CD14-positive monocyte (primary cell): ENCODE results near the gene TMEM45B. TPM values are rescaled to one million over a fixed set of nuclear protein-coding genes. Genes with fewer than 3 reads are reported as not detected.
"Not testable (repeated sequence)": the region's sequence is repeated elsewhere in the genome, so short reads cannot be mapped to it uniquely, and the experiment has no call there.

Source experiments
- DNase-seq, 3 donors: peaks; one replicate each; pipeline ENCODE4 v3.0.0-alpha.2; 2011 to 2022
- H2AFZ ChIP-seq: 2 replicates; pipeline ENCODE4 v1.6.0; 2012; ENCODE audit warnings: mild to moderate bottlenecking, low read depth, low read length, inconsistent platforms; ENCODE audit not compliant: insufficient read depth, poor library complexity, severe bottlenecking
- H3K27ac ChIP-seq, 2 donors: 1 replicate in 1 of 2; 2 replicates in 1 of 2; pipeline ENCODE4 v1.5.1; 2012 to 2013; ENCODE audit warnings: low read length in 2 of 2, control low read depth in 1 of 2, inconsistent platforms in 1 of 2, low read depth in 1 of 2, mild to moderate bottlenecking in 1 of 2
- H3K27me3 ChIP-seq, 2 donors: one replicate each; pipeline versions ENCODE4 v1.6.0 to v1.6.1; 2011 to 2013; ENCODE audit warnings: low read length in 2 of 2; ENCODE audit not compliant: control insufficient read depth in 2 of 2, insufficient read depth in 2 of 2
- H3K36me3 ChIP-seq, 2 donors: replicated peaks in 1 of 2; 1 replicate in 1 of 2; 2 replicates in 1 of 2; pipeline versions ENCODE4 v1.5.1 to v1.6.1; 2012 to 2013; ENCODE audit warnings: low read length in 2 of 2, control low read depth in 1 of 2, inconsistent platforms in 1 of 2, mild to moderate bottlenecking in 1 of 2; ENCODE audit not compliant: insufficient read depth in 2 of 2, control insufficient read depth in 1 of 2
- H3K4me1 ChIP-seq, 2 donors: 1 replicate in 1 of 2; 2 replicates in 1 of 2; pipeline versions ENCODE4 v1.5.1 to v1.6.1; 2012 to 2013; ENCODE audit warnings: low read length in 2 of 2, control low read depth in 1 of 2, inconsistent platforms in 1 of 2, mild to moderate bottlenecking in 1 of 2, moderate library complexity in 1 of 2; ENCODE audit not compliant: insufficient read depth in 2 of 2, control insufficient read depth in 1 of 2
- H3K4me2 ChIP-seq: replicated peaks from 2 replicates; pipeline ENCODE3; 2012; ENCODE audit warnings: low read length, moderate library complexity, mild to moderate bottlenecking; ENCODE audit not compliant: poor library complexity, severe bottlenecking; ENCODE audit errors: extremely low read depth
- H3K4me3 ChIP-seq, 3 experiments: fragments of 200-600 bp in 1 of 3; sonication (generic) in 1 of 3; replicated peaks in 1 of 3; 1 replicate in 2 of 3; 2 replicates in 1 of 3; pipeline ENCODE4 v1.5.1; 2011 to 2013; ENCODE audit warnings: low read length in 3 of 3, mild to moderate bottlenecking in 3 of 3, control low read depth in 2 of 3, low read depth in 2 of 3, inconsistent platforms in 1 of 3, moderate library complexity in 1 of 3
- H3K79me2 ChIP-seq: 2 replicates; pipeline ENCODE4 v1.6.0; 2012; ENCODE audit warnings: mild to moderate bottlenecking, control low read depth, inconsistent platforms, low read length, moderate library complexity; ENCODE audit not compliant: insufficient read depth
- H3K9ac ChIP-seq: 2 replicates; pipeline ENCODE4 v1.6.0; 2017; ENCODE audit warnings: low read length, mild to moderate bottlenecking; ENCODE audit not compliant: insufficient read depth, poor library complexity, severe bottlenecking
- H3K9me3 ChIP-seq, 2 donors: replicated peaks in 1 of 2; 1 replicate in 1 of 2; 2 replicates in 1 of 2; pipeline versions ENCODE4 v1.5.1 to v1.6.1; 2012 to 2013; ENCODE audit warnings: low read length in 2 of 2, control low read depth in 1 of 2; ENCODE audit not compliant: control insufficient read depth in 1 of 2, insufficient read depth in 1 of 2
- H4K20me1 ChIP-seq: 2 replicates; pipeline ENCODE4 v1.6.0; 2012; ENCODE audit warnings: mild to moderate bottlenecking, low read length, control low read depth, moderate library complexity; ENCODE audit not compliant: insufficient read depth
- H3K27ac Mint-ChIP-seq, 7 donors: one replicate each; pipeline ENCODE4 v1.8.0; 2020; ENCODE audit warnings: mild to moderate bottlenecking in 7 of 7, mixed read lengths in 7 of 7, moderate library complexity in 6 of 7, inconsistent platforms in 2 of 7
- H3K27me3 Mint-ChIP-seq, 3 donors: one replicate each; pipeline ENCODE4 v1.8.0; 2021 to 2022; ENCODE audit warnings: low read depth in 3 of 3, mild to moderate bottlenecking in 3 of 3, mixed read lengths in 3 of 3, moderate library complexity in 3 of 3, inconsistent platforms in 1 of 3
- H3K36me3 Mint-ChIP-seq, 2 donors: one replicate each; pipeline ENCODE4 v1.8.0; 2020; ENCODE audit warnings: mixed read lengths in 2 of 2, inconsistent platforms in 1 of 2, mild to moderate bottlenecking in 1 of 2
- H3K4me1 Mint-ChIP-seq: one replicate; pipeline ENCODE4 v1.8.0; 2020; ENCODE audit warnings: mild to moderate bottlenecking, mixed read lengths
- H3K4me3 Mint-ChIP-seq, 2 donors: one replicate each; pipeline ENCODE4 v1.8.0; 2020; ENCODE audit warnings: mild to moderate bottlenecking in 2 of 2, mixed read lengths in 2 of 2, moderate library complexity in 1 of 2
- H3K9me3 Mint-ChIP-seq, 7 donors: one replicate each; pipeline ENCODE4 v1.8.0; 2020 to 2022; ENCODE audit warnings: mixed read lengths in 7 of 7, mild to moderate bottlenecking in 6 of 7, moderate library complexity in 6 of 7, inconsistent platforms in 2 of 7
- WGBS: methylation state at CpG from one replicate; pipeline ENCODE4 v1.1.5; 2013; ENCODE audit warnings: missing lambda C conversion rate; ENCODE audit not compliant: insufficient coverage; 5-methylcytosine and 5-hydroxymethylcytosine counted together
- intact Hi-C, 2 donors: fragments of 100-400 bp; cut with micrococcal nuclease; formaldehyde crosslinking; loops; one replicate each; pipeline versions ENCODE4 v1.15.0 to v1.15.1; 2023
- polyA plus RNA-seq, 3 donors: library from polyadenylated mRNA; depleted of rRNA in 1 of 3; unstranded in 2 of 3; stranded (reverse) in 1 of 3; fragments of 300-500 nt in 2 of 3; fragments of >200 nt in 1 of 3; fragmentation: Illumina TruSeq in 2 of 3; gene quantifications; 1 replicate in 2 of 3; 2 replicates in 1 of 3; pipeline ENCODE4 v1.2.3, GENCODE V29; 2012 to 2021
- TF ChIP-seq, protein P1 (sequence below): fragments of 200-600 bp; IDR thresholded peaks from one replicate; pipeline ENCODE4 v1.8.0; 2022; ENCODE audit warnings: antibody characterized with exemption, mild to moderate bottlenecking

Gene TMEM45B
- polyA plus RNA-seq, 3 donors, result 0.24 to 1.7 (median 0.56) TPM

DNA sequence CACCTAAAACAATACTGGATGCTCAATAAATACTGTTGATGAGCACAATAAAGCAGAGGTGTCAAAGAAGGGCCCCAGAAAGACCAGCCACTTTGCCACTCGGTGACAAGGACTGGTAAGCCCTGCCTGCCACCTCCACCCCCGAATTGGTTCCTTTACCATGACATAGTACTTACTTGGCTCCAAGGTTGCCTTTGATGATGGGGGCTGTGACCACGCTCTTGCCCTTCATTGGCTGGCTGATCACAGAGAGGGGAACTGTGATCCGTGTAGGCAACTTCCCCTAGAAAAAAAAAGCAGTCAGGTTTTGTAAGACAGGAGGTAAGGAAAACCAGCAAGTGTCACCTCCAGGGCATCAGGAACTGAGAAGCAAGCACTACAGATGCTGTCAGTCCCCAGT lies 50.1 kb downstream of the TMEM45B start:
- Mint-ChIP-seq H3K9me3 (peaks cover 0 to 7% (median 0%) of the 10 kb centered on the region in 7 donors), H3K36me3 (peaks cover 85 to 100% of the 10 kb centered on the region in 2 donors), H3K4me3 (no peak overlapping the region), H3K27ac (peak overlapping the region in 2 of 7 donors; percentile 35 to 37), H3K4me1 (peaks cover 3% of the 10 kb centered on the region), H3K27me3 (no peaks in the 10 kb centered on the region)
- no peaks in the 10 kb centered on the region for H3K4me1 ChIP-seq
- peak overlapping the region in 1 of 2 donors; percentile 3 for H3K27ac ChIP-seq
- no peak overlapping the region for H2AFZ ChIP-seq
- H3K9me3 ChIP-seq, result no peaks in the 10 kb centered on the region
- no peaks in the 10 kb centered on the region for H3K27me3 ChIP-seq
- no peak overlapping the region for H3K9ac ChIP-seq
- H3K79me2 ChIP-seq, result no peaks in the 10 kb centered on the region
- 88% methylated on average over 1 of the region's 4 CpGs for WGBS
- DNase-seq, result no peak
- no peaks in the 10 kb centered on the region for H4K20me1 ChIP-seq
- H3K4me3 ChIP-seq, result no peak overlapping the region
- peaks cover 64 to 99% of the 10 kb centered on the region in 2 donors for H3K36me3 ChIP-seq
- TF ChIP-seq, protein P1, sequence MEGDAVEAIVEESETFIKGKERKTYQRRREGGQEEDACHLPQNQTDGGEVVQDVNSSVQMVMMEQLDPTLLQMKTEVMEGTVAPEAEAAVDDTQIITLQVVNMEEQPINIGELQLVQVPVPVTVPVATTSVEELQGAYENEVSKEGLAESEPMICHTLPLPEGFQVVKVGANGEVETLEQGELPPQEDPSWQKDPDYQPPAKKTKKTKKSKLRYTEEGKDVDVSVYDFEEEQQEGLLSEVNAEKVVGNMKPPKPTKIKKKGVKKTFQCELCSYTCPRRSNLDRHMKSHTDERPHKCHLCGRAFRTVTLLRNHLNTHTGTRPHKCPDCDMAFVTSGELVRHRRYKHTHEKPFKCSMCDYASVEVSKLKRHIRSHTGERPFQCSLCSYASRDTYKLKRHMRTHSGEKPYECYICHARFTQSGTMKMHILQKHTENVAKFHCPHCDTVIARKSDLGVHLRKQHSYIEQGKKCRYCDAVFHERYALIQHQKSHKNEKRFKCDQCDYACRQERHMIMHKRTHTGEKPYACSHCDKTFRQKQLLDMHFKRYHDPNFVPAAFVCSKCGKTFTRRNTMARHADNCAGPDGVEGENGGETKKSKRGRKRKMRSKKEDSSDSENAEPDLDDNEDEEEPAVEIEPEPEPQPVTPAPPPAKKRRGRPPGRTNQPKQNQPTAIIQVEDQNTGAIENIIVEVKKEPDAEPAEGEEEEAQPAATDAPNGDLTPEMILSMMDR, result no peak
- H3K4me2 ChIP-seq, result no peak overlapping the region
- intact Hi-C loops, result loop anchor here in 1 of 2 donors (5.0 kb wide), 1 partner anchor 527 kb away; no protein-coding TSS in a partner anchor

DNA sequence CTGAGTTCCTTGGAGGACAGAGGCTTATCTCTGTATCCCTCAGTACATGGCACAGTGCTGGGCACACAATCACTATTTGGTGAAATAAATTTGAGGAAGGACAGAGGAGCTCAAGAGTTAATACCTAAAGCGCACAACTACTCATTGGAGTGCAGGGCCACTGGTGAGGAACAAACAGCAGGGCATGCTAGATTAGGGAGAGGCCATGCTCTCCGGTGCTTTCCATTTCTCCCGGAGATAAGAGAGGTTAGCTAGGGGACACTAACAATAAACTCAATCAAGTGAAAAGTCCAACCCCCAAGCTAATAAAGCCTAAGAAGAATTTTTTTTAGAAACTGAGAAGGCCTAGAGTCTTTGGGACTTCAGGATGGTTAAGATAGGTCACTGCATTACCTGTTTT lies 50.7 kb downstream of the TMEM45B start:
- Histone ChIP-seq H3K4me3 (no peak overlapping the region), H3K4me1 (no peaks in the 10 kb centered on the region), H3K36me3 (peaks cover 66 to 99% of the 10 kb centered on the region in 2 donors), H4K20me1 (no peaks in the 10 kb centered on the region), H3K27ac (peak overlapping the region in 1 of 2 donors; percentile 3), H2AFZ (no peak overlapping the region), H3K27me3 (no peaks in the 10 kb centered on the region), H3K79me2 (no peaks in the 10 kb centered on the region), H3K9me3 (no peaks in the 10 kb centered on the region), H3K4me2 (no peak overlapping the region), H3K9ac (no peak overlapping the region)
- no peak for DNase-seq
- H3K9me3 Mint-ChIP-seq, result peaks cover 0 to 7% (median 0%) of the 10 kb centered on the region in 7 donors
- intact Hi-C loops, result loop anchor here in 1 of 2 donors (5.0 kb wide), 1 partner anchor 526 kb away; no protein-coding TSS in a partner anchor
- 100% methylated on average over 1 of the region's 3 CpGs for WGBS
- H3K27ac Mint-ChIP-seq, result no peak overlapping the region
- peaks cover 88 to 100% of the 10 kb centered on the region in 2 donors for H3K36me3 Mint-ChIP-seq
- no peaks in the 10 kb centered on the region for H3K27me3 Mint-ChIP-seq
- no peak overlapping the region for H3K4me3 Mint-ChIP-seq
- H3K4me1 Mint-ChIP-seq, result peaks cover 3% of the 10 kb centered on the region
- TF ChIP-seq, protein P1, result no peak

DNA sequence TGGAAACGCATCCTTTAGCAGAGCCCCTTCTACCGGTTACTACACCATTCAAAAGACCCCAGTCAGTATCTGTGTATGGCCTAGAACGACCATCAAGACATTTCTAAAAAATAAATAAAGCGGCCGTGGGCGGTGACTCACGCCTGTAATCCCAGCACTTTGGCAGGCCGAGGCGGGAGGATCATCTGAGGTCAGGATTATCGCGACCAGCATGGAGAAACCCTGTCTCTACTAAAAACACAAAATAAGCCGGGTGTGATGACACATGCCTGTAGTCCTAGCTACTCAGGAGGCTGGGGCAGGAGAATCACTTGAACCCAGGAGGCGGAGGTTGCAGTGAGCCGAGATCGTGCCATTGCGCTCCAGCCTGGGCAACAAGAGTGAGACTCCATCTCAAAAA lies 53.0 kb downstream of the TMEM45B start:
- H3K9me3 Mint-ChIP-seq, H3K9ac ChIP-seq, H3K4me1 ChIP-seq, H2AFZ ChIP-seq, H3K4me3 Mint-ChIP-seq, DNase-seq, H3K9me3 ChIP-seq, H4K20me1 ChIP-seq, H3K79me2 ChIP-seq, H3K27me3 ChIP-seq, H3K27ac ChIP-seq, H3K4me3 ChIP-seq, H3K4me2 ChIP-seq, H3K27me3 Mint-ChIP-seq, H3K4me1 Mint-ChIP-seq: not testable (repeated sequence)
- 92% methylated on average over 8 of the region's 16 CpGs for WGBS
- peaks cover 80 to 100% of the 10 kb centered on the region in 2 donors for H3K36me3 ChIP-seq
- Mint-ChIP-seq H3K36me3 (peaks cover 90 to 100% of the 10 kb centered on the region in 2 donors), H3K27ac (peak overlapping the region in 1 of 7 donors; percentile 33)
- intact Hi-C loops, result loop anchor here in 1 of 2 donors (5.0 kb wide), 1 partner anchor 524 kb away; no protein-coding TSS in a partner anchor
